K562 (cell line): ENCODE results near the gene OCIAD1. TPM values are rescaled to one million over a fixed set of nuclear protein-coding genes. Genes with fewer than 3 reads are reported as not detected.
"Not testable (repeated sequence)": the region's sequence is repeated elsewhere in the genome, so short reads cannot be mapped to it uniquely, and the experiment has no call there.

Experiments used
- ATAC-seq: fragments of 200-7000 bp; cut with Tn5 transposase; 3 replicates; pipeline ENCODE4 v1.9.1; 2020; ENCODE audit warnings: moderate library complexity
- BruUV-seq: library from RNA; stranded (reverse); fragments of 400-500 nt; replicated peaks from 2 replicates; lab custom pipeline; 2021; lab: Mats Ljungman, UMichigan
- CTCF ChIA-PET: fragments of 300-600 bp; formaldehyde crosslinking; extraction: SDS; loops from one replicate; lab custom pipeline; 2021; ENCODE audit warnings: low intra/inter-chr PET ratio; lab: Yijun Ruan, JAX
- POLR2A ChIA-PET: fragments of 300-600, 350-650 bp; sonication (Branson Sonifier 250); formaldehyde crosslinking; extraction: SDS; loops from one replicate; lab custom pipeline; 2021; ENCODE audit warnings: antibody characterized with exemption, inconsistent platforms; lab: Yijun Ruan, JAX
- DNase-seq, 4 experiments: peaks; one replicate each; pipeline versions ENCODE4 v3.0.0 to v3.0.0-alpha.2; 2011 to 2018; ENCODE audit warnings: low spot score in 3 of 4, mixed read lengths in 3 of 4; ENCODE audit errors: extremely low read depth in 1 of 4
- FAIRE-seq: peaks from 2 replicates; lab custom pipeline; 2011; peaks lifted over from hg19 to GRCh38; lab: Jason Lieb, UNC
- H2AFZ ChIP-seq: 2 replicates; pipeline ENCODE4 v1.6.0; 2011; ENCODE audit warnings: low read depth, low read length, control low read depth, inconsistent platforms
- H3K27ac ChIP-seq: fragments of 200-600 bp; 3 replicates; pipeline ENCODE4 v1.8.0; 2011; ENCODE audit warnings: low read depth, mild to moderate bottlenecking, control low read depth, inconsistent platforms, low read length, moderate library complexity, mixed read lengths; ENCODE audit errors: extremely low read depth
- H3K27me3 ChIP-seq, 2 experiments: fragments of 300-600 bp in 1 of 2; 2 replicates in 1 of 2; 3 replicates in 1 of 2; pipeline versions ENCODE4 v1.6.0 to v1.8.0; 2011; ENCODE audit warnings: inconsistent platforms in 2 of 2, low read length in 2 of 2, mild to moderate bottlenecking in 1 of 2, mixed read lengths in 1 of 2, moderate library complexity in 1 of 2; ENCODE audit not compliant: control insufficient read depth in 2 of 2, insufficient read depth in 2 of 2
- H3K36me3 ChIP-seq: fragments of 300-600 bp; 3 replicates; pipeline ENCODE4 v1.8.0; 2011; ENCODE audit warnings: mild to moderate bottlenecking, low read length, inconsistent platforms; ENCODE audit not compliant: control insufficient read depth, insufficient read depth
- H3K4me1 ChIP-seq, 2 experiments: fragments of 200-600 bp in 1 of 2; replicated peaks in 1 of 2; 2 replicates in 1 of 2; 3 replicates in 1 of 2; pipeline versions ENCODE4 v1.5.1 to v1.8.0; 2011; ENCODE audit warnings: inconsistent platforms in 2 of 2, low read length in 2 of 2, mild to moderate bottlenecking in 1 of 2, mixed read lengths in 1 of 2, moderate library complexity in 1 of 2; ENCODE audit not compliant: control insufficient read depth in 2 of 2, insufficient read depth in 2 of 2
- H3K4me2 ChIP-seq: 2 replicates; pipeline ENCODE4 v1.6.1; 2011; ENCODE audit warnings: low read length, control low read depth, inconsistent platforms, mixed read lengths; ENCODE audit not compliant: insufficient read depth
- H3K4me3 ChIP-seq: fragments of 200-600 bp; sonication (generic), shearing (Covaris generic); 2 replicates; pipeline ENCODE4 v1.5.1; 2016; ENCODE audit warnings: control low read depth, inconsistent platforms
- H3K79me2 ChIP-seq: fragments of 200-600 bp; 3 replicates; pipeline ENCODE4 v1.8.0; 2011; ENCODE audit warnings: low read length, inconsistent platforms; ENCODE audit not compliant: control insufficient read depth, insufficient read depth
- H3K9ac ChIP-seq, 2 experiments: 2 replicates each; pipeline versions ENCODE4 v1.6.0 to v1.6.1; 2011; ENCODE audit warnings: low read depth in 2 of 2, low read length in 2 of 2, control low read depth in 1 of 2, inconsistent platforms in 1 of 2, mild to moderate bottlenecking in 1 of 2, mixed read lengths in 1 of 2; ENCODE audit not compliant: insufficient read depth in 1 of 2
- H3K9me1 ChIP-seq: one replicate; pipeline ENCODE4 v1.6.0; 2011; ENCODE audit warnings: inconsistent platforms, mild to moderate bottlenecking, low read length, moderate library complexity; ENCODE audit not compliant: control insufficient read depth, insufficient read depth
- H3K9me3 ChIP-seq: replicated peaks from 2 replicates; pipeline ENCODE4 v1.5.1; 2011; ENCODE audit warnings: low read depth, low read length, inconsistent platforms; ENCODE audit not compliant: control insufficient read depth, insufficient read depth
- H4K20me1 ChIP-seq: replicated peaks from 2 replicates; pipeline ENCODE4 v1.6.1; 2011; ENCODE audit warnings: low read length, inconsistent platforms, mixed read lengths; ENCODE audit not compliant: control insufficient read depth, insufficient read depth
- DMBX1 ChIP-seq: fragments of 250-450 bp; sonication (Bioruptor Pico); IDR thresholded peaks from 2 replicates; pipeline ENCODE4 v1.8.0; 2022; ENCODE audit warnings: inconsistent platforms, mild to moderate bottlenecking, moderate library complexity, borderline replicate concordance
- FOXK2 ChIP-seq, 2 experiments: fragments of 450-650 bp; IDR thresholded peaks in 1 of 2; conservative IDR thresholded peaks in 1 of 2; 2 replicates each; pipeline ENCODE4 v1.6.1; 2016; ENCODE audit warnings: low read depth in 2 of 2, mild to moderate bottlenecking in 1 of 2
- HNRNPK ChIP-seq: fragments of 200-400 bp; formaldehyde crosslinking; IDR thresholded peaks from one replicate; pipeline ENCODE4 v1.6.1; 2018; ENCODE audit warnings: mild to moderate bottlenecking, low read depth, low read length; ENCODE audit not compliant: poor library complexity, severe bottlenecking
- MXI1 ChIP-seq: IDR thresholded peaks from 2 replicates; pipeline ENCODE4 v1.6.1; 2011; ENCODE audit warnings: low read depth, mild to moderate bottlenecking, improper control_type of control experiment, low read length
- SPI1 ChIP-seq: IDR thresholded peaks from 2 replicates; pipeline ENCODE4 v1.6.1; 2011; ENCODE audit warnings: low read depth, low read length, control low read depth, borderline replicate concordance
- ZNF146 ChIP-seq: IDR thresholded peaks from one replicate; pipeline ENCODE4 v1.6.1; 2018; ENCODE audit warnings: missing compliant biosample characterization; ENCODE audit not compliant: unreplicated experiment
- ZNF212 ChIP-seq: fragments of 450-650 bp; formaldehyde crosslinking; IDR thresholded peaks from 2 replicates; pipeline ENCODE4 v1.4.0; 2020; ENCODE audit warnings: mild to moderate bottlenecking
- ZNF431 ChIP-seq: sonication (generic); formaldehyde crosslinking; IDR thresholded peaks from 2 replicates; pipeline ENCODE4 v1.8.0; 2022; ENCODE audit warnings: mild to moderate bottlenecking, missing genetic modification reagents
- WGBS: fragments of 100-300 bp; shearing (Covaris generic); methylation state at CpG from one replicate; pipeline ENCODE4 v1.1.6; 2016; ENCODE audit warnings: low coverage, mixed read lengths; ENCODE audit not compliant: insufficient coverage; ENCODE audit errors: missing lambda C conversion rate; 5-methylcytosine and 5-hydroxymethylcytosine counted together
- in situ Hi-C: fragments of 300-500 bp; cut with MboI; formaldehyde crosslinking; loops from 4 replicates; pipeline ENCODE4 v1.15.0; 2018; ENCODE audit warnings: inconsistent platforms, mixed read lengths
- intact Hi-C: fragments of 100-400 bp; cut with micrococcal nuclease; formaldehyde crosslinking; loops from 2 replicates; pipeline ENCODE4 v1.14.2; 2022
- polyA plus RNA-seq, 8 experiments: library from polyadenylated mRNA; depleted of rRNA in 4 of 8; stranded (reverse) in 5 of 8; unstranded in 3 of 8; fragments of >200 nt; fragmentation: Nextera tagmentation in 2 of 8; fragmentation: Illumina TruSeq in 1 of 8; extraction: Ambion mirVana in 2 of 8; extraction: Trizol in 1 of 8; gene quantifications; 2 replicates each; pipeline versions ENCODE4 v1.2.1 to v1.2.3, GENCODE V29; 2011 to 2014; ENCODE audit warnings: inconsistent platforms in 1 of 8, missing spikeins in 1 of 8
- total RNA-seq, 7 experiments: library from RNA; depleted of rRNA in 6 of 7; stranded (reverse); fragments of >200 nt in 6 of 7; fragmentation: Illumina TruSeq in 2 of 7; extraction: Trizol in 2 of 7; gene quantifications; 2 replicates each; pipeline versions ENCODE4 v1.2.1 to v1.2.3, GENCODE V29; 2011 to 2021; ENCODE audit warnings: low replicate concordance in 1 of 7

Gene OCIAD1
- total and polyA plus RNA-seq, 9 of the 15 experiments (the other 6 are each of a cell fraction or from before 2014, with no cell fraction given), result 99.0 to 358 (median 196) TPM

- H3K27ac ChIP-seq, H3K36me3 ChIP-seq, BruUV-seq, ATAC-seq, H2AFZ ChIP-seq, POLR2A ChIA-PET, in situ Hi-C loops, H3K4me1 ChIP-seq, H4K20me1 ChIP-seq, DNase-seq, H3K4me3 ChIP-seq, H3K4me2 ChIP-seq, H3K27me3 ChIP-seq, H3K9me1 ChIP-seq: not testable (repeated sequence)
- 0% methylated on average over 2 of the region's 3 CpGs for WGBS
- TF ChIP-seq ZNF146 (CRISPR knock-in tag), result peak; percentile 84
- TF ChIP-seq, all 486 proteins: peak for 1; not testable (repeated sequence) for 485
- H3K79me2 ChIP-seq, intact Hi-C loops, H3K9me3 ChIP-seq, H3K9ac ChIP-seq, FAIRE-seq: not testable (repeated sequence)
- CTCF ChIA-PET, result interaction anchor here (0.6 kb wide), 1 partner anchor 224 kb away, joined by 4 read pairs; no protein-coding TSS in a partner anchor
Measured at GRCh38 chr4:48889750-48890149, 58.9 kb downstream of the OCIAD1 start.

GRCh38 chr4:48891028-48891619, 60.2 kb downstream of the OCIAD1 start:
- no peaks in the 10 kb centered on the region for H3K27me3 ChIP-seq
- in situ Hi-C loops (no loop called here), intact Hi-C loops (no loop called here)
- DNase-seq (no peak), FAIRE-seq (no peak), ATAC-seq (no peak)
- H3K79me2 ChIP-seq, result no peaks in the 10 kb centered on the region
- H3K9ac ChIP-seq, result no peak overlapping the region
- H3K27ac ChIP-seq, result no peak overlapping the region
- H3K9me1 ChIP-seq, result no peaks in the 10 kb centered on the region
- H3K36me3 ChIP-seq, result no peaks in the 10 kb centered on the region
- H3K4me2 ChIP-seq, result no peak overlapping the region
- no peaks in the 10 kb centered on the region for H3K9me3 ChIP-seq
- H2AFZ ChIP-seq, result no peak overlapping the region
- no peak for TF ChIP-seq SPI1
- TF ChIP-seq HNRNPK, result no peak
- TF ChIP-seq ZNF212 (CRISPR knock-in tag), result no peak
- no peak for TF ChIP-seq DMBX1
- no peak for TF ChIP-seq ZNF431 (CRISPR knock-in tag)
- TF ChIP-seq FOXK2 (conservative IDR thresholded peaks at IDR 0.05 in 1 of 2, IDR thresholded peaks at IDR 0.05 in 1 of 2; ENCODE audit: low read depth in 2 of 2), result no peak
- TF ChIP-seq MXI1, result no peak
- H3K4me1 ChIP-seq, result no peaks in the 10 kb centered on the region
- ChIA-PET CTCF (no interaction called here), POLR2A (interaction anchor here (0.5 to 1.3 kb wide), 4 partner anchors 17 to 468 kb away, joined by 3 to 4 read pairs (median 4); no protein-coding TSS in a partner anchor)
- no peaks in the 10 kb centered on the region for H4K20me1 ChIP-seq
- no TSS peak for BruUV-seq
- no peak overlapping the region for H3K4me3 ChIP-seq
